UCSD-AML1 (cell line): ENCODE data around the gene CORO2B.

ENCODE experiments used
- DNase-seq: peaks from one replicate; lab custom pipeline; 2025; ENCODE audit not compliant: unreplicated experiment; lab: John Stamatoyannopoulos, UW

CORO2B gene

GRCh38 chr15:68764090-68764489 lies 185.3 kb downstream of the CORO2B start:
- DNase-seq: no peak

GRCh38 chr15:68765602-68766368 lies 187.0 kb downstream of the CORO2B start:
- no peak for DNase-seq

- no peak for DNase-seq
Observed at GRCh38 chr15:68767833-68768232, 189.0 kb downstream of the CORO2B start.

GRCh38 chr15:68768321-68768720 lies 189.5 kb downstream of the CORO2B start:
- DNase-seq: no peak

GRCh38 chr15:68769702-68770101 lies 190.9 kb downstream of the CORO2B start:
- no peak for DNase-seq

- DNase-seq: no peak
Observed at GRCh38 chr15:68770216-68770615, 191.4 kb downstream of the CORO2B start.

DNA sequence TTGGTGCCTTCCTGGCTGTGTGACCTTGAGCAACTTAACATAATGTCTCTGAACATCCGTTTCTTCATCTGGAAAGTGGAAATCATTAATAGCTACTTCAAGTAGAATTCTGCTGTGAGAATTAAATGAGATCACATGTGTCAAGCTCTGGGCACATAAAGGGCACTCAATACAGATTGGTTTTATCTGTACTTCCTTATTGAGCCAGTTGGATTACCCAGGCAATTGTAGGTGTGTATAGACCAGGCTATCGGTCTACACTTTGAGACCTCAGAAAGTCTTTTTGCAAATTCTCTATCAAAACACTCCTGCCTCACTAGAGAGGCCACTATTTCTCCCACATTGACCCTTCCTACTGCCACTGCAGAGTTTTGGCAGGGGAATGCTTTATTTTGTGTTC lies 194.2 kb downstream of the CORO2B start:
- no peak for DNase-seq

DNA sequence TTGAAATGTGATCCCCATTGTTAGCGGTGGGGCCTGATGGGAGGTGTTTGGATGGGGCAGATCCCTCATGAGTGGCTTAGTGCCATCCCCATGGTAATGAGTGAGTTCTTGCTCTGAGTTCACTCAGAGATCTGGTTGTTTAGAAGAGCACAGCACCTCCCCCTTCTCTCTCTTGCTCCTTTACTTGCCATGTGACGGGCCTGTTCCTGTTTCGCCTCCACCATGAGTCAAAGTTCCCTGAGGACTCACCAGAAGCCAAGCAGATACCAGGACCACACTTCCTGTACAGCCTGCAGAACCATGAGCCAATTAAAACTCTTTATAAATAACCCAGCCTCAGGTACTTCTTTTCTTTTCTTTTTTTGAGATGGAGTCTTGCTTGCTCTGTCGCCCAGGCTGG lies 195.3 kb downstream of the CORO2B start:
- DNase-seq: no peak

DNA sequence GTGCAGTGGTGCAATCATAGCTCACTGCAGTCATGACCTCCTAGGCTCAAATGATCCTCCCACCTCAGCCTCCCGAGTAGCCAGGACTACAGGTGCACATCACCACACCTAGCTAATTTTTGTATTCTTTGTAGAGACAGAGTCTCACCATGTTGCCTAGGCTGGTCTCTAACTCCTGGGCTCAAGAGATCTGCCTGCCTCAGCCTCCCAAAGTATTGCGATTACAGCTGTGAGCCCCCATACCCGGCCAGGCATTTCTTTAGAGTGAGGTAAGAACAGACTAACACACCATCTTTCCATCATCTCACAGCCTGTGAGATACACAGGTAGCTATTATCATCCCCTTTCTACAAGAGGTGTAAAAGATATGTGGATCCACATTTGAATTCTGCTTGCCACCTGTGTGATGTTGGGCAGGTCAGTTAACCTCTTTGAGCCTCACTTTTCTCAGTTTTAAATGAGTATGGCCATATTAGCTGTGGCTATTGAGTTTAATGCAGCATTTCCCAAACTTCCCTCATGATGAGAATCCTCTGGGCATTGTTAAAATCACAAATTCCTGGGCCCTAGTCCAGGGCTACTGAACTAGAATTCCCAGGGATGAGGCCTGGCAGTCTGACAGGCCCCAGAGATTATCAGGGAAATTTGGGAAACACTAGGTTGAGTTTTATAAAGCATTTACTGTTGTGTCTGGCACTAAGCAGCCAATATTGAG lies 195.9 kb downstream of the CORO2B start:
- DNase-seq: no peak

DNA sequence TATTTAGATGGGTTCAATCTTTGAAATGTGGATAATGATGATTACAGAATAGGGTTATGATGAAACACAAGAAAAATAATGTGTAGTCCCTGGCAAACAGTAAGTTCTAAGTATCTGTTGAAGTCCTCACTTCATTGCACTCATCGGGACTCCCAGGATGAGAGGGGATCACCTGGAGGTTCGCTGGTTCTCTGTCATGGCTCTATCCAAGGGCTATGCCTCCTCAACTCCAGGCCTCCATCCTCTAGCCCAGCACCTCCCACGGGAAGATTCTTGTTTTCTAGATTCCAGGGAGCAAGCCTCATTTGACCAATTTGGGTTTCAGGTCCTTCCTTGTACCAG lies 196.4 kb downstream of the CORO2B start:
- no peak for DNase-seq

DNA sequence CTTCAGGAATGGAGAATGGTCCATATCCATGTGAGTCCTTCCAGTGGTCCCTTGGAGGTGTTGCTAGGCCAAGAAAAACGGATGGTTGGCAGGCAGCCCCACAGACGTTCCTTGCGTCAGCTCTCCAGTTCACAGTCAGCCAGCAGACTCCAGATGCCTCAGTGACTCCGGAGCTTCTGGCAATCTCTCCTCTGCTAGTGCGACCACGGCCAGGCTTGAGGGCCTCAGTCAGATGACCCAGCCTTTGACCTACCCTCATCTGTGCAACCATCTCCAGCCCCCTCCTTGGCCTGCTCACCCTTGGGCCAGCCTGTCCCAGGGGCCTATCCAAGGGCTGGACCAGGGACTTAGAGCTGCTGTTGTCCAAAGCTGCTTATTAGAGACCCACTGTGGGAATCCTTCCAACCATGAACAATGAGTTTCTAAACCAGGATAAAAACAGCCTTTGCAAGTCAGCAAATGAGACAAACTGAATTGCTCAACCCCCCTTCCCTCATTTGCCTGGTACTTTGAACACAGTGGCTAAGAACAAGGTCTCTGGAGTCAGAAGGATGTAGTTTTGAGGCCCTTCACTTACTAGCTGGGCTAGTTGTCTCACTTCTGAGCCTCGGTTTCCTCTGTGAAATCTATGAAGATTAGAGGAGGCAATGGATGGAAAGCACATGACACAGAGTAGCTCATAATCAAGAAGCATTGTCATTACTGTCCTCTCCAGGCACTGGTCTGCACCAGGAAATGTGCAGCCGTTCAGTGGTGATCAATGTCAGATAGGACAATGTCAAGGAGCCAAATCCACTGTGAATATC lies 197.1 kb downstream of the CORO2B start:
- DNase-seq: no peak

GRCh38 chr15:68776477-68777270 lies 197.9 kb downstream of the CORO2B start:
- DNase-seq: no peak
